PFSK-1 (cell line): Measurements from ENCODE around the gene TRIM54.
A peak's percentile ranks its signal among the peaks of the same experiment; 100 is the strongest.

Experiments used
- FOXP2 ChIP-seq: optimal IDR thresholded peaks from 2 replicates; pipeline ENCODE3; 2011; ENCODE audit warnings: borderline replicate concordance, control low read depth, inconsistent platforms; ENCODE audit not compliant: insufficient read depth; ENCODE audit errors: extremely low read length, extremely low read depth
- POLR2AphosphoS5 ChIP-seq: IDR thresholded peaks from 2 replicates; pipeline ENCODE4 v1.6.1; 2012; ENCODE audit warnings: low read depth, mild to moderate bottlenecking, control low read depth, low read length, moderate library complexity
- SIN3A ChIP-seq: IDR thresholded peaks from 2 replicates; pipeline ENCODE4 v1.6.1; 2012; ENCODE audit warnings: mild to moderate bottlenecking, low read length, moderate library complexity, borderline replicate concordance; ENCODE audit not compliant: insufficient read depth
- TAF1 ChIP-seq: IDR thresholded peaks from 2 replicates; pipeline ENCODE4 v1.6.1; 2012; ENCODE audit warnings: low read length, control low read depth, borderline replicate concordance; ENCODE audit not compliant: insufficient read depth
- TF ChIP-seq, protein P1 (sequence below), 2 experiments: IDR thresholded peaks; 2 replicates each; pipeline versions ENCODE4 v1.6.1 to v1.8.0; 2011 to 2012; ENCODE audit warnings: low read depth in 2 of 2, low read length in 2 of 2, control low read depth in 1 of 2, inconsistent platforms in 1 of 2, mild to moderate bottlenecking in 1 of 2, moderate library complexity in 1 of 2; ENCODE audit not compliant: insufficient read depth in 1 of 2

Gene TRIM54

DNA sequence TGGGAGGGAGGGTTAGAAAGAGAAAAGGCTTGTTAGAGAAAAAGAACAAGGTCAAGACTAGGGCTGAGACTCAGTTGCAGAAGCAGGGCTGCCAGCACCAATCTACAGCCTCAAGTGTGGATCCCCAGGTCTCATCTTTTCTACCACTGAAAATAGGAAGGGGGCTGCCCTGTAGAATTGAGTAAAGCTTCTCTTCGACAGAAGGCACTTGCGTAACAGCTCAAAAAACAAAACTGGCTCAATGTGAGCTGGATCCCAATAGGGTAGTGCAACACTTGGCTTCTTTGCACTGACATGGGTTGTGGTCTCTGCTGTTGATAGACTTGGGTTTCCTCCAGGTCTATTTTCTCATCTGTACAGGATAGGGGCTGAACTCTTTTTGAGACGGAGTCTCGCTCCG lies 42.5 kb downstream of the TRIM54 start:
- peak; percentile 35; the same call in 1 of the 2 replicates for TF ChIP-seq POLR2AphosphoS5
- TF ChIP-seq, protein P1, sequence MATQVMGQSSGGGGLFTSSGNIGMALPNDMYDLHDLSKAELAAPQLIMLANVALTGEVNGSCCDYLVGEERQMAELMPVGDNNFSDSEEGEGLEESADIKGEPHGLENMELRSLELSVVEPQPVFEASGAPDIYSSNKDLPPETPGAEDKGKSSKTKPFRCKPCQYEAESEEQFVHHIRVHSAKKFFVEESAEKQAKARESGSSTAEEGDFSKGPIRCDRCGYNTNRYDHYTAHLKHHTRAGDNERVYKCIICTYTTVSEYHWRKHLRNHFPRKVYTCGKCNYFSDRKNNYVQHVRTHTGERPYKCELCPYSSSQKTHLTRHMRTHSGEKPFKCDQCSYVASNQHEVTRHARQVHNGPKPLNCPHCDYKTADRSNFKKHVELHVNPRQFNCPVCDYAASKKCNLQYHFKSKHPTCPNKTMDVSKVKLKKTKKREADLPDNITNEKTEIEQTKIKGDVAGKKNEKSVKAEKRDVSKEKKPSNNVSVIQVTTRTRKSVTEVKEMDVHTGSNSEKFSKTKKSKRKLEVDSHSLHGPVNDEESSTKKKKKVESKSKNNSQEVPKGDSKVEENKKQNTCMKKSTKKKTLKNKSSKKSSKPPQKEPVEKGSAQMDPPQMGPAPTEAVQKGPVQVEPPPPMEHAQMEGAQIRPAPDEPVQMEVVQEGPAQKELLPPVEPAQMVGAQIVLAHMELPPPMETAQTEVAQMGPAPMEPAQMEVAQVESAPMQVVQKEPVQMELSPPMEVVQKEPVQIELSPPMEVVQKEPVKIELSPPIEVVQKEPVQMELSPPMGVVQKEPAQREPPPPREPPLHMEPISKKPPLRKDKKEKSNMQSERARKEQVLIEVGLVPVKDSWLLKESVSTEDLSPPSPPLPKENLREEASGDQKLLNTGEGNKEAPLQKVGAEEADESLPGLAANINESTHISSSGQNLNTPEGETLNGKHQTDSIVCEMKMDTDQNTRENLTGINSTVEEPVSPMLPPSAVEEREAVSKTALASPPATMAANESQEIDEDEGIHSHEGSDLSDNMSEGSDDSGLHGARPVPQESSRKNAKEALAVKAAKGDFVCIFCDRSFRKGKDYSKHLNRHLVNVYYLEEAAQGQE (IDR thresholded peaks at IDR 0.05; ENCODE audit: insufficient read depth in 1 of 2, low read depth in 2 of 2, low read length in 2 of 2), result no peak

DNA sequence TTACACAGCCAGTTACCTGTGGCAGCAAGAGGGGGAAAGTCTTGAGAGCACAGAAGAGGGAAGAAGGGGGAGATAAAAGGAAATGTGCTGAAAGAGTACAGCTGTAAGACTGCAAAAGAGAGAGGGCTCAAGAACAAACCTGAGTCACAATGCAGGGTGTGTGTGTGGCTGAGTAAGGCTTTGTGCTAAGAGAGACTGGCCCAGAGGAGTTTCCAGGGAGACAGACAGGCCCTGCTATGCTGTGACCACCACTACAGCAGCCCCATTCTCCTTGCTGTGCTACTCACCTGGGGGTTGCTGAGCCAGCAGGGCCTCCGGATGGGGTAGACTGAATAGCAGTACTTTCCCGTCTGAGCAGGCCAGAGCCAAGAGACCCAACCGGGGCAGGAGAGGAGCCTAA lies 53.1 kb downstream of the TRIM54 start:
- no peak for TF ChIP-seq SIN3A
- TF ChIP-seq TAF1, result no peak
- TF ChIP-seq, protein P1 (IDR thresholded peaks at IDR 0.05; ENCODE audit: insufficient read depth in 1 of 2, low read depth in 2 of 2, low read length in 2 of 2), result no peak
- TF ChIP-seq POLR2AphosphoS5, result no peak
- no peak for TF ChIP-seq FOXP2

DNA sequence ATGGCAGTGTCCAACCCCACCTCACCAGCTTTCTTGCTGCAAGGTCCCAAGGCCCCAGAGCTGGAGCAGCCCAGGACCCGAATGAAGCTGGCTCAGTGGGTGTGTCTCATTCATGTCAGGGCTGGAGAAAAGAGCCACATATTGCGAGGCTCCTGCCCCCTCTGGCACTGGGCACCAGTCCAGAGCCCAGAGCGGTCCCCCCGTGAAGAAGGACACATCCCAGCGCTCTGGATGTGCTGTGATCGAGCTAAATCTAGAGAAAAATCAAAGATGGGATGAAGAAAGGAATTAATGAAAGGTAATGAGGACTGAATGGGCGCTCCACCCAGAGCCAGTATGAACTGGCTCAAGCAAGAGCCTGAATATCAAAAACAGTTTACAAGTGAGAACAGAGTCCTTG lies 53.9 kb downstream of the TRIM54 start:
- TF ChIP-seq FOXP2 (no peak), SIN3A (no peak), TAF1 (no peak), POLR2AphosphoS5 (no peak)
- TF ChIP-seq, protein P1 (IDR thresholded peaks at IDR 0.05; ENCODE audit: insufficient read depth in 1 of 2, low read depth in 2 of 2, low read length in 2 of 2), result no peak

DNA sequence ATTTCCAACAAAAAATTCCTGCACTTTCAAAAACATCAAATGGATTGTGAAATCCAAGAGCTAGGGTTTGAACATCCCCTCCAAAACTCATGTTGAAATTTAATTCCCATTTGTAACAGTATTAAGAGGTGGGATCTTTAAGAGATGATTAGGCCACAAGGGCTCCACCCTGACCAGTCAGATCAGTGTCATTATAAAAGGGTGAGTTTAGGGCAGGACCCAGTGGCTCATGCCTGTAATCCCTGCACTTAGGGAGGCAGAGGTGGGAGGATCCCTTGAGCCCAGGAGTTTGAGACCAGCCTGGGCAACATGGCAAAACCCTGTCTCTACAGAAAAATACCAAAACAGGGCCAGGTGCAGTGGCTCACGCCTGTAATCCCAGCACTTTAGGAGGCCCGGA lies 65.4 kb downstream of the TRIM54 start:
- TF ChIP-seq TAF1 (no peak), SIN3A (no peak), FOXP2 (no peak), POLR2AphosphoS5 (no peak)
- TF ChIP-seq, protein P1 (IDR thresholded peaks at IDR 0.05; ENCODE audit: insufficient read depth in 1 of 2, low read depth in 2 of 2, low read length in 2 of 2), result no peak

DNA sequence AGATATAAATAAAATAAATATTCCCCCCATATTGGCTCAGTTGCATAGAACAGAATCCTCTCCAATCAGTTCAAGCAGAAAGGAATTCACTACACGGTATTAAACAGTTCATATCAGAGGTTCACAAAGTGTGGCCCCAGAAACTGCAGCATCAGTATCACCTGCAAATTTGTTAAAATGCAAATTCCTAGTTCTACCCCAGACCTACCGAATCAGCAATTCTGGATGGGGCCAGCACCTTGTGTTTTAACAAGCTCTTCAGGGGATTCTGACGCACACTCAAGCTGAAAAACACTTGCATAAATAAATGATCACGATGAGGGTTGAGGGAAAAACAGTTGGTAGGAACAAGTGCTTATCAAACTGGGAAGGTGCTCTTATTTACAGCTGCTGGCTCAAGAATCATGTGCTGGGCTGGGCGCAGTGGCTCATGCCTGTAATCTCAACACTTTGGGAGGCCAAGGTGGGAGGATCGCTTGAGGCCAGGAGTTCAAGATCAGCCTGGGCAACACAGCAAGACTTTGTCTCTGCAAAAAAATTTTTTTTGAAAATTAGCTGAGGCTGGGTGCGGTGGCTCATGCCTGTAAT lies 68.0 kb downstream of the TRIM54 start:
- TF ChIP-seq, protein P1 (IDR thresholded peaks at IDR 0.05; ENCODE audit: insufficient read depth in 1 of 2, low read depth in 2 of 2, low read length in 2 of 2), result no peak
- TF ChIP-seq TAF1 (no peak), FOXP2 (no peak), SIN3A (no peak), POLR2AphosphoS5 (no peak)
